Raji (cell line): Measurements from ENCODE around the gene NLRC5.

Experiments
- POLR2A ChIP-seq: IDR thresholded peaks from 2 replicates; pipeline ENCODE4 v1.6.1; 2011; ENCODE audit warnings: low read depth, low read length, control low read depth; ENCODE audit not compliant: insufficient read depth

Gene NLRC5

DNA sequence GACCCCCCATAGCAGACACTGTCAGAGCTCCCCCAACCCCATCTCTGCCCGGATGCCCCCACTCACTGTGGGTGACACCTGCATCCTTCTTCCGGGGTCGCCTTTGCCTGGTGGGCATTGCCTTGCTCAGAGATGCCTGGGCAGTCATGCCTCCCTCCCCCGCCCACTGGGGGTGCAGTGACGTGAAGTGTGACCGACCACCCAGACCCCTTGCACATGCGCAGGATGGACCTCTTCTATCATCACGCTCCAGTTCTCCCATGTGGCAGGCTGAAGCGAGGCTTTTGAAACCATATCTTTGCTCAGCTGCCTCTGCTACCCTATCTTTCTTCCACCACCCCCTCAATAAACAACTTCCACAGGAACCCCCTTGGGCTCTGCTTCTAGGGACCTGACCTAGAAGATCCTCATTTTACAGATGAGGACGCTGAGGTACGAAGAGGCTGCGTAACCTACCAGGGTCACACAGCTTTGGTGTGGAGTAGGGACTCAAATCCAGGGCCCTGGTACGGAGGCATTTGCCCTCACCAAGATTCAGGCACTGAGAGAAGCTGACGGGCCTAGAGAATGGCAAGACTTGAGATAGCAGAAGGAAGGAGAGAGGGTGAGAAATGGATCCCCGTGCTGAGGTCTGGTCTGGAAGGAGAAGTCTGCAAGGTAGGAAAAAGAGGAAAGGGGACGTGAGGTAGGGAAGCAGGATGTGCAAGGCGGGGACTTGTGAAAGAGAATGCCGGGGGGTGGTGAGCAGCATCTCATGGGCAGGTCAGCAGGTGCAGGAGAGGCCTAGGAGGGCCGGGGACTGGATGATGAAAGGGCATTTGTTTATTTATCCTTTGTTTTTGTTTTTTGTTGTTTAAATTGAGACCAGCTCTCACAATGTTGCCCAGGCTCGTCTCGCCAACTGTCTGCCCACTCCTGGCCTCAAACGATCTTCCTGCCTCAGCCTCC, 14.4 kb downstream of the NLRC5 start:
- TF ChIP-seq POLR2A, result no peak

- TF ChIP-seq POLR2A, result no peak
These were observed 15.3 kb downstream of the NLRC5 start for GRCh38 chr16:57004387-57005250.

GRCh38 chr16:57007050-57007449, 17.7 kb downstream of the NLRC5 start:
- no peak for TF ChIP-seq POLR2A

GRCh38 chr16:57007530-57007929, 18.2 kb downstream of the NLRC5 start:
- TF ChIP-seq POLR2A, result no peak

- no peak for TF ChIP-seq POLR2A
These were observed 19.1 kb downstream of the NLRC5 start for GRCh38 chr16:57008440-57008839.

GRCh38 chr16:57009643-57010170, 20.4 kb downstream of the NLRC5 start:
- TF ChIP-seq POLR2A, result no peak

DNA sequence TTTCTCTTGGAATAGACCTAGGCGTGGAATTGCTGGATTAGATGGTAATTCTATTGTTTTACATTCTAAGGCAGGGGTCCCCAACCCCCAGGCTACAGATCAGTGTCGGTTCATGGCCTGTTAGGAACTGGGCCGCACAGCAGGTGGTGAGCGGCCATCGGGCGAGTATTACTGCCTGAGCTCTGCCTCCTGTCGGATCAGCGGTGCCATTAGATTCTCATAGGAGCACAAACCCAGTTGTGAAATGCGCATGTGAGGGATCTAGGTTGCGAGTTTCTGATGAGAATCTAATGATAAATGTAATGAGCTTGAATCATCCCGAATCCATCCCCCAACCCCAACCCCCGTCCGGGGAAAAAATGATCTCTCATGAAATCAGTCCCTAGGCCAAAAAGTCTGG, 23.0 kb downstream of the NLRC5 start:
- no peak for TF ChIP-seq POLR2A

DNA sequence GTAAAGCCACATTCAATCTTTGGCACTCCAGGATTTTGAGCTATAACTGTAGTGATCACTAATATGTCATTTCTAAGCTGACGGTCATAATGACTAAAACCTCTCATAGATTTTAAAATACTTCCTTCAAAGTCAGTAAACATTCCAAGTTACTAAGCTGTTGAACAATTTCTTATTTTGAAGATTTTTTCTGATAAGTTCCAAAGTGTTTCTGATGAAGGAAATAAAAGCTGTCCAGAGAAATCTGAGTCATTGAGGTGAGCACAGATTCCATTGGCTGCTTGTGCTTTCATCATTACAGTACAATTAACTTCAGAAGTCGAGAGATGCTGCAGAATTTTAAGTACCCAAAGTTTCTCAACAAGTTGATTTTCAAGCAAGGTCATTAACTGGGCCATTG, 23.9 kb downstream of the NLRC5 start:
- TF ChIP-seq POLR2A, result no peak

DNA sequence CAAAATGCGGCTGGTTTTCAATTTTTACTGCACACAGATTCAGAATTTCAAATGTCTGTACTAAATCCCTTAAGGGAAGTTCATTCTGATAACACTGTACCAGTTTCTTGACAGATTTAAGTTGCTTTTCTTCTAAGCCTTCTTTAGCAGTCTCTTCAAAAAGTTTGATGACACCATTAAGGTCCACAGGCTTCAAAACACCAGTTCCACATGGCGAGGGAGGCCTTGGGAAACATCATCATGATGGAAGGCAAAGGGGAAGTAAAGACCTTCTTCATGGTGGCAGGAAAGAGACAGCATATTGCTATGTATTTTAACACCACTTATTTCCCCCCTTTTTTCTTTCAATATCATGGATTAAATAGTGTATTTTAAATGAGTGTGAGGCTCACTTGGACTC, 24.5 kb downstream of the NLRC5 start:
- TF ChIP-seq POLR2A, result no peak

GRCh38 chr16:57016301-57016700, 26.9 kb downstream of the NLRC5 start:
- TF ChIP-seq POLR2A, result no peak

DNA sequence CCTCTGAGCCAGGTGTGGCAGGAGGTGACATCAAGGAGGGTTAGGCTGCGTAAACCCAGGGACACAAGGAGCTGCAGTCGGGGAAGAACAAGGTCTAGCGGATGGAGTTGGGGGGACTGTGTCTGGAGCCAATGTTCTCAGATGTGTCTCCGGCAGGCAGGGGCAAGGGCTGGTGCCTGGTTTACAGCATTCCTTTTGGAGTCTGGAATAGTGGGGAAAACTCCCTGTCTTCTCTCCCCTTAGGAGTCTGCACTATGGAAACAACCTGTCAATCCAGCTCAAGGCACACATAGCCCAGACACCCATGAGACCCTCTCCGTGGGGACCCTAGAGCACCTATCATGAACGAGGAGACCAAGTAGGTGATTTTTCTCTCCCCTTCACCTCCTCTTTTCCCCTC, 27.5 kb downstream of the NLRC5 start:
- TF ChIP-seq POLR2A, result no peak

DNA sequence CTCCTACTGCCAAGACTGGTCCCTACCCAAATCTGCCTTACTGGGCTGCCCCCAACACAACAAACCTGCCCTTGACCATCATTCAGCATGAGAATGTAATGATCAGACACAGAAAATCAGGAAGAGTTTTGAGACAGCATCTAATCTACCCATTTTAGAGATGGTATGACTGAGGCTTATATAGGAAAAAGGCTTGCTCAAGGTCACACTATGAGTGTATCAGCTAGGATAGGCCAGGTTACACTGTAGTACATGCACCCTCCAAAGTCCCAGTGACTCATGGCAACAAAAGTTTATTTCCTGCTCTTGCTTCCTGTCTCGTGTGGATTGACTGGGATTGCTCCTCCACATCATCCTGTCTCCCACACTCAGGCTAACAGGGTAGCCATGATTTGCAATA, 27.9 kb downstream of the NLRC5 start:
- no peak for TF ChIP-seq POLR2A

DNA sequence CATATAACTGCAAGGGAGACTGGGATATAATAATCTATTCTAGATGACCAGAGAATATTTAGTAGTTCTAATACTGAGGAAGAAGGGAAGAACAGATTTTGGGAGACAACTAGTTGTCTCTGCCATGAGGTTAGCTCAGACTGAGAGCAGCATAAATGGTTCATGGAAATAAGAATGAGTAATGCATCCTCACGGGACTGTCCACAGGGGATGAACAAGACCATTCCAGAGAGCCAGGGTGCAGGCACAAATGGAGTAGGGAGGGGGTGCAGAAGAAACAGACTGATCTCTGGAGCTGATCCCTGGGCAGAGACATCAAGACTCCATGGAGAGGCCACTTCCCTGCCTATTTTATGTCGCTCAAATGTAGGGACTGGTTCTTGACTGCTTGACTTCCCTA, 30.4 kb downstream of the NLRC5 start:
- no peak for TF ChIP-seq POLR2A

GRCh38 chr16:57020651-57021050, 31.3 kb downstream of the NLRC5 start:
- no peak for TF ChIP-seq POLR2A

DNA sequence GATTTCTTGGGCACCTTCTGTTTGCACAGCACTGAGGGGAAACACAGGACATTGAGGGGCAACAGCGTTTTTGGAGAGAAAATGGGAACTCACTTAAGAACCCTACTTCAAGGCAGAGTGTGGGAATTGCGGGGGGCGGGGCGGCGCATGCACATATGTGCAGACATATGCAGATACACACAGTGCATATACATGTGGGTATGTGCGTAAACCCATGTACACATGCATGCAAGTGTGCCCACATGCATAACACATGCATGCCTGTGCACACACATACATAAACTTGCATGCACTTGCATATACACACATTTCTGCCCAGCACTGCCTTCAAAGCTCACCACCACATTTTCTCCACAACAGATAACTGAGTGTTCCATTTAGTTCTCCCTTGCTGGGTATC, 32.4 kb downstream of the NLRC5 start:
- TF ChIP-seq POLR2A, result no peak

GRCh38 chr16:57022445-57022844, 33.1 kb downstream of the NLRC5 start:
- TF ChIP-seq POLR2A, result no peak

DNA sequence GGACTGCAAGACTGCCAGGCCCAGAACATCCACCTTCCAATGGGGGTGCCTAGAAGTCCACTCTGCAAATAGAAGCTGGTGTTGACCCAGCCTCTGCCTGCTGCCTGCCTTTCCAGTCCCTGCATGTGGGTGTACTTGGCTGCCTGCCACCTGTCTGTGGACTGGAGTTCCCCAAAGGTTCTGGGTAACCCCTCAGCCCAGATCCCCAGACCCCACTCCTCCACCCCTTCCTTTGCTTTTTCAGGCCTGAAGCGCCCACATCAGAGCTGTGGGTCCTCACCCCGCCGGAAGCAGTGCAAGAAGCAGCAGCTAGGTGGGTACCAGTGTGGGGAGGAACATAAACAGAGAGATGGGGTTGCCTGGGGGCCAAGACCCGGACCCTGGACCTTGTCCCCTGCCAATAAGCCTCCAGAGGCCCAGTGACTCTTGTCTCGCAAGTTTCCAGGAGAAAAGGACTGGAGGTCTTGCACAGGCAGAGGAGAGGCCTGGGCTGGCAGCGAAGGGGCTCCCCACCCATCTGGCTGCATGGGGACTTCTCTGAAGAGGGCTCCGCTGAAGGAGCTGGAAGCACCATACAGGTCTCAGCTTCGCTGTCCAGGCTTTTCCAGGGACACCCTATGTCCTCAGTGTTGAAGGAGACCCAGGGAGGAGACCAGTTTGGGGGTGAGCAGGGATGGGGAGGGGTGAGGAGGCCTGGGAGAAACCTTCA, 34.3 kb downstream of the NLRC5 start:
- TF ChIP-seq POLR2A, result no peak
